IMR-90 (cell line): ENCODE results near the gene IL11. TPM values are rescaled to one million over a fixed set of nuclear protein-coding genes. Genes with fewer than 3 reads are reported as not detected.
A peak's percentile ranks its signal among the peaks of the same experiment; 100 is the strongest.
"Not testable (repeated sequence)": the region's sequence is repeated elsewhere in the genome, so short reads cannot be mapped to it uniquely, and the experiment has no call there.

Source experiments
- ATAC-seq: fragments of 200-7000 bp; cut with Tn5 transposase; 2 replicates; pipeline ENCODE4 v1.9.1; 2020; ENCODE audit warnings: low read depth, mild to moderate bottlenecking, moderate library complexity
- BruUV-seq: library from RNA; stranded (reverse); fragments of 400-500 nt; replicated peaks from 2 replicates; lab custom pipeline; 2021; lab: Mats Ljungman, UMichigan
- CTCF ChIA-PET: fragments of 300-600 bp; formaldehyde crosslinking; extraction: SDS; loops from one replicate; lab custom pipeline; 2021; ENCODE audit warnings: antibody characterized with exemption; lab: Yijun Ruan, JAX
- POLR2A ChIA-PET: fragments of 300-600 bp; sonication (Branson Sonifier 250); formaldehyde crosslinking; loops from one replicate; lab custom pipeline; 2022; ENCODE audit warnings: antibody characterized with exemption; ENCODE audit not compliant: unreplicated experiment; lab: Charles Lee
- DNase-seq: peaks from one replicate; pipeline ENCODE4 v3.0.0; 2013
- H2AFZ ChIP-seq: replicated peaks from 2 replicates; pipeline ENCODE3; 2013; ENCODE audit warnings: low read length, mild to moderate bottlenecking; ENCODE audit not compliant: poor library complexity
- H2AK5ac ChIP-seq: 2 replicates; pipeline ENCODE4 v1.6.1; 2013; ENCODE audit warnings: low read depth, low read length, inconsistent platforms
- H2AK9ac ChIP-seq: replicated peaks from 2 replicates; pipeline ENCODE3; 2013; ENCODE audit warnings: mild to moderate bottlenecking, low read depth, low read length, moderate library complexity; ENCODE audit not compliant: poor library complexity
- H2BK120ac ChIP-seq: 2 replicates; pipeline ENCODE4 v1.6.1; 2013; ENCODE audit warnings: low read depth, low read length, inconsistent platforms
- H2BK15ac ChIP-seq: 3 replicates; pipeline ENCODE4 v1.6.1; 2013; ENCODE audit warnings: low read depth, low read length, inconsistent platforms
- H2BK20ac ChIP-seq: 2 replicates; pipeline ENCODE4 v1.6.1; 2013; ENCODE audit warnings: low read depth, mild to moderate bottlenecking, inconsistent platforms, low read length, moderate library complexity
- H2BK5ac ChIP-seq: 2 replicates; pipeline ENCODE4 v1.6.1; 2013; ENCODE audit warnings: mild to moderate bottlenecking, low read depth, low read length, inconsistent platforms; ENCODE audit not compliant: poor library complexity, severe bottlenecking
- H3K14ac ChIP-seq: replicated peaks from 2 replicates; pipeline ENCODE4 v1.6.1; 2013; ENCODE audit warnings: low read depth, low read length, inconsistent platforms
- H3K18ac ChIP-seq: 2 replicates; pipeline ENCODE4 v1.6.1; 2013; ENCODE audit warnings: low read depth, low read length, control low read depth
- H3K23ac ChIP-seq: 2 replicates; pipeline ENCODE4 v1.6.1; 2013; ENCODE audit warnings: low read depth, low read length, inconsistent platforms
- H3K27ac ChIP-seq: 2 replicates; pipeline ENCODE4 v1.5.1; 2013; ENCODE audit warnings: mild to moderate bottlenecking, control low read depth, low read length; ENCODE audit not compliant: insufficient read depth
- H3K27me3 ChIP-seq: 2 replicates; pipeline ENCODE4 v1.6.1; 2013; ENCODE audit warnings: low read length; ENCODE audit not compliant: control insufficient read depth, insufficient read depth
- H3K36me3 ChIP-seq: 2 replicates; pipeline ENCODE4 v1.6.1; 2013; ENCODE audit warnings: low read length, mixed read lengths; ENCODE audit not compliant: control insufficient read depth, insufficient read depth
- H3K4ac ChIP-seq: 2 replicates; pipeline ENCODE4 v1.6.1; 2013; ENCODE audit warnings: low read depth, low read length, inconsistent platforms
- H3K4me1 ChIP-seq: 2 replicates; pipeline ENCODE4 v1.6.1; 2013; ENCODE audit warnings: low read length, mixed read lengths; ENCODE audit not compliant: control insufficient read depth, insufficient read depth
- H3K4me2 ChIP-seq: 2 replicates; pipeline ENCODE4 v1.6.1; 2013; ENCODE audit warnings: low read depth, mild to moderate bottlenecking, control low read depth, low read length, moderate library complexity
- H3K4me3 ChIP-seq: 2 replicates; pipeline ENCODE4 v1.5.1; 2013; ENCODE audit warnings: low read depth, mild to moderate bottlenecking, control low read depth, low read length, moderate library complexity; ENCODE audit not compliant: insufficient read depth
- H3K56ac ChIP-seq: 2 replicates; pipeline ENCODE4 v1.6.1; 2013; ENCODE audit warnings: low read length, inconsistent platforms; ENCODE audit not compliant: insufficient read depth; ENCODE audit errors: extremely low read depth
- H3K79me1 ChIP-seq, 2 experiments: 2 replicates each; pipeline ENCODE4 v1.6.1; 2013; ENCODE audit warnings: low read length in 2 of 2, inconsistent platforms in 1 of 2, low read depth in 1 of 2
- H3K9ac ChIP-seq: 2 replicates; pipeline ENCODE4 v1.6.1; 2013; ENCODE audit warnings: low read depth, low read length, control low read depth
- H3K9me1 ChIP-seq: 2 replicates; pipeline ENCODE4 v1.6.1; 2013; ENCODE audit warnings: low read length, inconsistent platforms; ENCODE audit not compliant: insufficient read depth
- H3K9me3 ChIP-seq: 2 replicates; pipeline ENCODE4 v1.6.1; 2013; ENCODE audit warnings: low read length; ENCODE audit not compliant: control insufficient read depth, insufficient read depth
- H4K20me1 ChIP-seq: 2 replicates; pipeline ENCODE4 v1.6.1; 2013; ENCODE audit warnings: low read length, inconsistent platforms; ENCODE audit not compliant: insufficient read depth
- H4K5ac ChIP-seq: 2 replicates; pipeline ENCODE4 v1.6.1; 2013; ENCODE audit warnings: mild to moderate bottlenecking, low read depth, low read length, control low read depth
- H4K8ac ChIP-seq, 2 experiments: 2 replicates each; pipeline ENCODE4 v1.6.1; 2013; ENCODE audit warnings: low read depth in 2 of 2, low read length in 2 of 2, control low read depth in 1 of 2, inconsistent platforms in 1 of 2
- H4K91ac ChIP-seq: 2 replicates; pipeline ENCODE4 v1.6.1; 2013; ENCODE audit warnings: low read depth, low read length, inconsistent platforms; ENCODE audit not compliant: insufficient read depth
- WGBS, 2 experiments: methylation state at CpG; one replicate each; pipeline versions ENCODE4 v1.1.5 to v1.1.7; 2013; ENCODE audit warnings: missing lambda C conversion rate in 2 of 2; ENCODE audit not compliant: insufficient read length in 1 of 2; ENCODE audit errors: extremely low coverage in 2 of 2; 5-methylcytosine and 5-hydroxymethylcytosine counted together
- dilution Hi-C: fragments of 300-500 bp; cut with HindIII; formaldehyde crosslinking; loops from one replicate; pipeline ENCODE4 v1.14.3; 2018; ENCODE audit warnings: low sequenced_read_pairs; ENCODE audit not compliant: unreplicated experiment
- in situ Hi-C: fragments of 300-500 bp; cut with MboI; formaldehyde crosslinking; loops from 3 replicates; pipeline ENCODE4 v1.14.3; 2019; ENCODE audit warnings: low sequenced_read_pairs, inconsistent platforms, mixed read lengths
- intact Hi-C: fragments of 100-400 bp; cut with micrococcal nuclease; formaldehyde crosslinking; loops from 2 replicates; pipeline ENCODE4 v1.10.0; 2022
- polyA plus RNA-seq, 3 experiments: library from polyadenylated mRNA; depleted of rRNA; stranded (reverse); fragments of >200 nt; gene quantifications; 2 replicates each; pipeline ENCODE4 v1.2.3, GENCODE V29; 2012; ENCODE audit warnings: low replicate concordance in 1 of 3
- total RNA-seq: library from RNA; depleted of rRNA; stranded (reverse); fragments of >200 nt; gene quantifications from 2 replicates; pipeline ENCODE4 v1.2.3, GENCODE V29; 2012

The IL11 gene
- total and polyA plus RNA-seq, 2 of the 4 experiments (the other 2 are of a cell fraction), result 14.3 to 33.6 TPM

GRCh38 chr19:55409179-55409578 lies 38.9 kb upstream of the IL11 start:
- H3K56ac ChIP-seq, in situ Hi-C loops, ATAC-seq, H2AFZ ChIP-seq, H3K27ac ChIP-seq, H2AK9ac ChIP-seq, H3K14ac ChIP-seq, dilution Hi-C loops, H2BK5ac ChIP-seq, H3K9me3 ChIP-seq, BruUV-seq, H3K27me3 ChIP-seq, POLR2A ChIA-PET, H2BK15ac ChIP-seq, H3K4me3 ChIP-seq, H3K23ac ChIP-seq, H3K4me2 ChIP-seq, H3K18ac ChIP-seq, DNase-seq, H3K9ac ChIP-seq: not testable (repeated sequence)
- peaks cover 14% of the 10 kb centered on the region for H3K36me3 ChIP-seq
- peaks cover 0 to 22% of the 10 kb centered on the region in 2 experiments; a peak in 2 of 4 replicates for H3K79me1 ChIP-seq
- peak overlapping the region; percentile 99; the same call in 1 of the 2 replicates for H2AK5ac ChIP-seq
- H4K5ac ChIP-seq, result peak overlapping the region; percentile 99; the same call in 1 of the 2 replicates
- CTCF ChIA-PET, result interaction anchor here (0.6 kb wide), 1 partner anchor 177 kb away, joined by 3 read pairs; no protein-coding TSS in a partner anchor
- intact Hi-C loops, result loop anchor here (5.0 kb wide), 1 partner anchor 93 kb away; no protein-coding TSS in a partner anchor
- WGBS, 2 experiments, result no CpG with 5 or more reads among the region's 8 CpGs
- H3K4me1 ChIP-seq, result peaks cover 17% of the 10 kb centered on the region
- peak overlapping the region; percentile 100; the same call in 1 of the 2 replicates for H3K4ac ChIP-seq
- peaks cover 19% of the 10 kb centered on the region for H3K9me1 ChIP-seq
- peaks cover 27% of the 10 kb centered on the region for H4K20me1 ChIP-seq
- 0 out of 2 replicates have a peak overlapping the region, but pooled peaks have one; percentile 83 for H2BK20ac ChIP-seq
- peak overlapping the region; percentile 98; the same call in 1 of the 2 replicates for H2BK120ac ChIP-seq
- 0 out of 2 replicates have a peak overlapping the region, but pooled peaks have one; percentile 100 for H4K91ac ChIP-seq
- peak overlapping the region; percentile 100; a peak in 2 of 4 replicates for H4K8ac ChIP-seq
